ENCODE measurements around the gene STK36. TPM values are rescaled to one million over a fixed set of nuclear protein-coding genes. Genes with fewer than 3 reads are reported as not detected.

Gene STK36
- total RNA-seq, 1 experiment from 2014 or later, result 38.7 TPM

- Histone ChIP-seq H2AK5ac (ENCODE audit: insufficient read length, low read length) (no peak overlapping the region), H3K4me1 (ENCODE audit: insufficient read depth, low read length) (no peaks in the 10 kb centered on the region), H3K4ac (ENCODE audit: low read depth, low read length) (no peak overlapping the region), H2BK120ac (ENCODE audit: low read depth, low read length, poor library complexity, severe bottlenecking) (no peak overlapping the region), H3K27ac (ENCODE audit: insufficient read length, low read depth, low read length) (no peak overlapping the region), H3K9me3 (ENCODE audit: control insufficient read depth, low read depth, low read length) (no peaks in the 10 kb centered on the region), H3K18ac (ENCODE audit: insufficient read length, low read depth, low read length) (no peak overlapping the region), H4K20me1 (ENCODE audit: control insufficient read depth, insufficient read depth, insufficient read length) (no peaks in the 10 kb centered on the region), H4K5ac (ENCODE audit: insufficient read length, low read depth, low read length) (no peak overlapping the region), H2BK15ac (ENCODE audit: low read depth, low read length) (no peak overlapping the region), H3K79me1 (ENCODE audit: insufficient read depth, low read depth, low read length, poor library complexity, severe bottlenecking) (no peaks in the 10 kb centered on the region), H3K23me2 (ENCODE audit: insufficient read length, low read depth, low read length, poor library complexity, severe bottlenecking) (no peaks in the 10 kb centered on the region), H3K23ac (ENCODE audit: insufficient read length, low read depth, low read length) (no peak overlapping the region), H3K14ac (ENCODE audit: insufficient read depth, low read length) (no peak overlapping the region), H3K9ac (ENCODE audit: extremely low read depth, insufficient read length, low read length) (no peak overlapping the region), H3K79me2 (ENCODE audit: insufficient read depth, low read length) (no peaks in the 10 kb centered on the region), H4K91ac (ENCODE audit: insufficient read length, low read depth, low read length) (no peak overlapping the region), H3K56ac (ENCODE audit: insufficient read length, low read depth, low read length) (no peak overlapping the region), H3T11ph (ENCODE audit: low read length) (no peak overlapping the region), H2AFZ (ENCODE audit: low read length) (no peak overlapping the region), H3K27me3 (ENCODE audit: insufficient read depth, low read length) (no peaks in the 10 kb centered on the region), H3K4me2 (ENCODE audit: insufficient read depth, insufficient read length, low read length) (no peak overlapping the region), H4K8ac (replicated peaks; ENCODE audit: insufficient read length, low read depth, low read length) (no peak overlapping the region), H2BK12ac (ENCODE audit: insufficient read length, low read depth, low read length) (no peak overlapping the region), H2BK5ac (ENCODE audit: insufficient read length, low read length) (no peak overlapping the region), H2BK20ac (ENCODE audit: low read depth, low read length, poor library complexity, severe bottlenecking) (no peak overlapping the region)
- TF ChIP-seq CTCF (conservative IDR thresholded peaks at IDR 0.05), result no peak
- Mint-ChIP-seq H3K9me3 (no peaks in the 10 kb centered on the region), H3K36me3 (ENCODE audit: insufficient read depth in 1 of 3, low read depth in 3 of 3) (peaks cover 6 to 41% (median 20%) of the 10 kb centered on the region in 3 experiments; a peak in 6 of 7 replicates), H3K27me3 (ENCODE audit: low read depth) (no peaks in the 10 kb centered on the region), H3K4me3 (no peak overlapping the region), H3K4me1 (no peaks in the 10 kb centered on the region), H3K27ac (no peak overlapping the region; a peak in 1 of 7 replicates)
- no CpG with 5 or more reads among the region's 4 CpGs for WGBS (ENCODE audit: extremely low coverage, insufficient read length, low lambda C conversion rate)
- no peak for DNase-seq
Measured at GRCh38 chr2:218679119-218679518, 7.2 kb downstream of the STK36 start.

Measured in H9 (cell line).